ENCODE results near the gene MGAM2. TPM values are rescaled to one million over a fixed set of nuclear protein-coding genes. Genes with fewer than 3 reads are reported as not detected.
"Not testable (repeated sequence)": the region's sequence is repeated elsewhere in the genome, so short reads cannot be mapped to it uniquely, and the experiment has no call there.

Gene MGAM2
- total RNA-seq, 4 donors from 2014 or later: 8.4 to 84.5 (median 46.8) TPM

DNA sequence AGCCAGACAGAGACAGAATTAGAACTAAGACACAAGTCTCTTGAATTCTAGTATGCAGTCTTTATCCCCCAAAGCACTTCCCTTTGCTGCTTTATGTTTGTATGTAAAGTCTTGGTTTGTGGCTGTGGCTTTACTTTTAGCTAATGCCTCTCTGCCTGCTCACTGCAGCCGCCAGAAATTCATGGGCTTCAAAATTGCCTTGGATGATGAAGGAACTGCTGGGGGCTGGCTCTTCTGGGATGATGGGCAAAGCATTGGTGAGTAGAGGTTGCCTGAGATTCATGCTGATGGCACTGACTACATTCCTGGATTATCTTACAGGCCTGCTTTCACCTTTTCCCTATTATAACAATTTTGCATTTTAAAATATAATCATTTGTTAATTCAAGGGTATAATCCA is 10.9 kb upstream of the MGAM2 start:
- H3K4me1 ChIP-seq: peaks cover 0 to 5% (median 0%) of the 10 kb centered on the region in 4 donors
- H3K4me3 ChIP-seq: no peak overlapping the region
- no peak overlapping the region for H3K27ac ChIP-seq
- H3K9me3 ChIP-seq: no peaks in the 10 kb centered on the region
- in situ Hi-C loops (cut with MboI; ENCODE audit: low pct_ligation_motif_present in 1 of 4, low pct_unique_long_range_greater_than_20kb in 1 of 4, low sequenced_read_pairs in 3 of 4) (no loop called here), intact Hi-C loops (cut with DNase I; ENCODE audit: low total_unique reads) (no loop called here)
- no peak for DNase-seq
- no peaks in the 10 kb centered on the region for H3K36me3 ChIP-seq
- H3K27me3 ChIP-seq: no peaks in the 10 kb centered on the region
- TF ChIP-seq, protein P1, sequence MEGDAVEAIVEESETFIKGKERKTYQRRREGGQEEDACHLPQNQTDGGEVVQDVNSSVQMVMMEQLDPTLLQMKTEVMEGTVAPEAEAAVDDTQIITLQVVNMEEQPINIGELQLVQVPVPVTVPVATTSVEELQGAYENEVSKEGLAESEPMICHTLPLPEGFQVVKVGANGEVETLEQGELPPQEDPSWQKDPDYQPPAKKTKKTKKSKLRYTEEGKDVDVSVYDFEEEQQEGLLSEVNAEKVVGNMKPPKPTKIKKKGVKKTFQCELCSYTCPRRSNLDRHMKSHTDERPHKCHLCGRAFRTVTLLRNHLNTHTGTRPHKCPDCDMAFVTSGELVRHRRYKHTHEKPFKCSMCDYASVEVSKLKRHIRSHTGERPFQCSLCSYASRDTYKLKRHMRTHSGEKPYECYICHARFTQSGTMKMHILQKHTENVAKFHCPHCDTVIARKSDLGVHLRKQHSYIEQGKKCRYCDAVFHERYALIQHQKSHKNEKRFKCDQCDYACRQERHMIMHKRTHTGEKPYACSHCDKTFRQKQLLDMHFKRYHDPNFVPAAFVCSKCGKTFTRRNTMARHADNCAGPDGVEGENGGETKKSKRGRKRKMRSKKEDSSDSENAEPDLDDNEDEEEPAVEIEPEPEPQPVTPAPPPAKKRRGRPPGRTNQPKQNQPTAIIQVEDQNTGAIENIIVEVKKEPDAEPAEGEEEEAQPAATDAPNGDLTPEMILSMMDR (IDR thresholded peaks at IDR 0.05): no peak
- no peak for TF ChIP-seq POLR2A (IDR thresholded peaks at IDR 0.05)
- no peak for TF ChIP-seq POLR2AphosphoS5 (IDR thresholded peaks at IDR 0.05)
- no peak for TF ChIP-seq EP300 (IDR thresholded peaks at IDR 0.05; ENCODE audit: low read depth)
- WGBS, 2 donors (ENCODE audit: low coverage in 1 of 2): 81 to 100% methylated on average over 1 of the region's 1 CpG

DNA sequence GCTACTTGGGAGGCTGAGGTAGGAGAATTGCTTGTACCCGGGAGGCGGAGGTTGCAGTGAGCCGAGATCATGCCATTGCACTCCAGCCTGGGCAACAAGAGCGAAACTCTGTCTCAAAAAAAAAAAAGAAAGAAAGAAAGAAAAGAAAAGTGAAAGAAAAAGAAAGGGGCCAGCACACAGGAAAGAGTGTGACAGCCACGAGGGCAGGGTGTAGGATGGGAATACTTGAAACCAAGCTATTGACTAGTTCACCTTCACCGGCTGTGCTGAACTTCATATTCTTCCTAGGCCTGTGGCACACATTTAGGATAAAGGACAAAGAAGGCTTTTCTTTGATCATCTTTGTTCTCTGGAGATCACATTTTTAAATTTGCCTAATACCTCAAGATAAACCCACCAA is 9.7 kb upstream of the MGAM2 start:
- DNase-seq; H3K36me3 ChIP-seq; intact Hi-C loops (cut with DNase I; ENCODE audit: low total_unique reads); H3K4me1 ChIP-seq; H3K27me3 ChIP-seq; H3K4me3 ChIP-seq; H3K9me3 ChIP-seq; H3K27ac ChIP-seq; in situ Hi-C loops (cut with MboI; ENCODE audit: low pct_ligation_motif_present in 1 of 4, low pct_unique_long_range_greater_than_20kb in 1 of 4, low sequenced_read_pairs in 3 of 4): not testable (repeated sequence)
- WGBS, 2 donors (ENCODE audit: low coverage in 1 of 2): 84 to 93% methylated on average over 6 of the region's 6 CpGs

DNA sequence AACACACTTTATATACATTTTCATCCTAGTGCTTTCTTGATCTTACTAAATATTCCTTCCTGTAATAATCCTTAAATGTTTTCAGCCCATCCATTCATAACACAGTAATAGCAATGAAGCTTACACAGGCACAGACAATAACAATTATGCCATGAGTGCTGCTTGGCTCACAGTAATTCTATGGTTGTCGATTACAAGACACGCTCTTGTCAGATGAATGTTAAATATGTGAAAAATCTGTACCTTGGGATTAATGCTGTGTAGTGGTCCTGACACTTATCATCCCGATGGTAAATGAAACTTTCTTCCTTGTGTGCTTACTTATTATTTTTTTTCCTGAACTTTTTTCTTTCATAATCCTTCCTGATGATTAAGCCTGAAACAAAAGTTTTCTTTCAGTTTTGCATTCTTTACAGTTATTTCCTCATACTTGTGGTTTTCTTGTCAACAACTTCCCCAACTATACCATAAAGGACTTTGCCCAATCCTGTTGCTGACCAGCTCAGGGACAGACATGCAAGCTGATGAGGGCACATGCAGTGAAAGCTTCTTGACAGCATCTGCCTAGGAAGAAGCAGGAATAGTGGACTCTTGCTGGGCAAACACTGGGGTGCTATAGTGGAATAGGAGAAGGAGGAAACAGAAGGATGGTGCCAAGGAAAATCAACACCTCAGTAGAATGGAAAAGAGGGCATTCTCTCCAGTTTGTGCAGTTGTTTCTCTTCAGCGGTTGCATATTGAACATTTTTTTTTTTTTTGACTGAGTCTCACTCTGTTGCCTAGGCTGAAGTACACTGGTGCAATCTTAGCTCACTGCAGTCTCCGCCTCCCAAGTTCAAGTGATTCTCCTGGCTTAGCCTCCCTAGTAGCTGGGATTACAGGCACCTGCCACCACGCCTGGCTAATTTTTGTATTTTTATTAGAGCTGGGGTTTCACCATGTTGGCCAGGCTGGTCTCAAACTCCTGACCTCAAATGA is 6.7 kb upstream of the MGAM2 start:
- intact Hi-C loops (cut with DNase I; ENCODE audit: low total_unique reads) (no loop called here), in situ Hi-C loops (cut with MboI; ENCODE audit: low pct_ligation_motif_present in 1 of 4, low pct_unique_long_range_greater_than_20kb in 1 of 4, low sequenced_read_pairs in 3 of 4) (no loop called here)
- Histone ChIP-seq H3K4me1 (peaks cover 0 to 5% (median 0%) of the 10 kb centered on the region in 4 donors), H3K4me3 (peak overlapping the region in 1 of 4 donors; percentile 25), H3K27ac (peak overlapping the region; percentile 63 to 78 (median 77)), H3K9me3 (no peaks in the 10 kb centered on the region), H3K27me3 (no peaks in the 10 kb centered on the region), H3K36me3 (no peaks in the 10 kb centered on the region)
- DNase-seq: peak; percentile 58
- TF ChIP-seq POLR2A (IDR thresholded peaks at IDR 0.05) (no peak), POLR2AphosphoS5 (IDR thresholded peaks at IDR 0.05) (peak in 2 of 3 donors; percentile 20 to 66)
- WGBS, 2 donors (ENCODE audit: low coverage in 1 of 2): 37 to 40% methylated on average over 6 of the region's 6 CpGs

DNA sequence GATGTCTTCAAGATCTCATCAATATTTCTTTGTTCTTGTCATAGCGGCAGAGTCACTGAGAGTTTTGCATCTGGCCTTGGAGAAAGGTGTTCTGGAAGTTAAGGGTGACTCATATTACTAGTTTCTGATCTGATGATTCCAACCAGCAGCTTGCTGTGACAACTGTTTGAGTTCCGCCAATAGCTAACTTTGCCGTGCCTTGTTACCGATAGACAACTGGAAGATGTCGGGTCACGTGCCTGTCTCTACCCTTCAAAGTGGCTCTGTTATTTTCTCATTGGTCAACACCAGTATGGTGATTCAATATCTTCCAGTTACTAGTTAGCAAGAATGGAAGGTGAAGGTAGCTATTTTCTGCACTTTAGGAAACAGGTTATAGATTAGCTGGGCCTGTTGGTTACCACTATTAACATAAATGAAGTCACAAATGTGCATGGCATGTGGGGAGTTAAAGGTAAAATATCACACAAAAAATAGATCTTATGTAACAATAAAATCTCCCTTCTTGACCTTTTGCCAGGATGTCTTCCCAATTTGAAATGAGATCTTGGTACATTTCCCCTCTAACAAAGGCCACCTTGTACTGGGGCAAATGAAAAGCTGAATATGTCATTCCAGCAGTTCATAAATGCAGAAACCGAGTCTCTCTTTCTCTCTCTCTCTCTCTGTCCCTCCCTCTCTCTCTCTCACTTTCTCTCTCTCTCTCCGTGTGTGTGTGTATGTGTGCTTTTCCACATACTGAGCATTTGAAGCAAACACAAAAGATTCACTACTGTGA is 2.6 kb upstream of the MGAM2 start:
- Histone ChIP-seq H3K36me3 (no peaks in the 10 kb centered on the region), H3K27ac (no peak overlapping the region), H3K4me3 (no peak overlapping the region), H3K9me3 (no peaks in the 10 kb centered on the region), H3K4me1 (peaks cover 0 to 10% (median 4%) of the 10 kb centered on the region in 4 donors), H3K27me3 (no peaks in the 10 kb centered on the region)
- WGBS, 2 donors (ENCODE audit: low coverage in 1 of 2): 62 to 70% methylated on average over 4 to 8 of the region's 8 CpGs
- in situ Hi-C loops (cut with MboI; ENCODE audit: low pct_ligation_motif_present in 1 of 4, low pct_unique_long_range_greater_than_20kb in 1 of 4, low sequenced_read_pairs in 3 of 4): no loop called here
- intact Hi-C loops (cut with DNase I; ENCODE audit: low total_unique reads): no loop called here
- DNase-seq: no peak
- TF ChIP-seq, protein P1 (IDR thresholded peaks at IDR 0.05): no peak
- no peak for TF ChIP-seq POLR2A (IDR thresholded peaks at IDR 0.05)
- TF ChIP-seq EP300 (IDR thresholded peaks at IDR 0.05; ENCODE audit: low read depth): no peak
- no peak for TF ChIP-seq POLR2AphosphoS5 (IDR thresholded peaks at IDR 0.05)

DNA sequence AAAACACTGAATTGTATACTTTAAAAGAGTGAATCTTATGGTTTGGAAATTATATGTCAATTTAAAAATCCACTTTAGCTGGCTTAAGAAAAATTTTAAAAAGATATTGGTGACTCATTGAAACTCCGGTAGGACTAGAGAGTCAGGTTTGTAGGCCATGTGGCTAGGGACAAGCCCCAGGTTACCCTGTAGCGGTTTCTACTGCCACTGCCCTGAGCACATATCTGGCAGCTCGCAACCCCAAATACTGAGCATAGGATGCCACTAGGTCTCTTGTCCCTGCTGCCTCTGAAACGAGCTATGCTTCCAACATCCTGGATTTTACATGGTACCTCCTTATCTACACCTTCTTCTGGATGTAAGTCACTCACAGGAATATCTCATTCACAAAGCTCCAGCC is 1.4 kb upstream of the MGAM2 start:
- 81% methylated on average over 3 to 4 of the region's 4 CpGs for WGBS, 2 donors (ENCODE audit: low coverage in 1 of 2)
- Histone ChIP-seq H3K4me1 (peaks cover 0 to 10% (median 2%) of the 10 kb centered on the region in 4 donors), H3K36me3 (no peaks in the 10 kb centered on the region), H3K27me3 (no peaks in the 10 kb centered on the region), H3K27ac (no peak overlapping the region), H3K9me3 (no peaks in the 10 kb centered on the region), H3K4me3 (no peak overlapping the region)
- in situ Hi-C loops (cut with MboI; ENCODE audit: low pct_ligation_motif_present in 1 of 4, low pct_unique_long_range_greater_than_20kb in 1 of 4, low sequenced_read_pairs in 3 of 4): no loop called here
- TF ChIP-seq EP300 (IDR thresholded peaks at IDR 0.05; ENCODE audit: low read depth): no peak
- TF ChIP-seq POLR2AphosphoS5 (IDR thresholded peaks at IDR 0.05): no peak
- TF ChIP-seq, protein P1 (IDR thresholded peaks at IDR 0.05): no peak
- no peak for TF ChIP-seq POLR2A (IDR thresholded peaks at IDR 0.05)
- DNase-seq: no peak
- intact Hi-C loops (cut with DNase I; ENCODE audit: low total_unique reads): no loop called here

Data from transverse colon (tissue), 4 donors.